Left renal cortex interstitium (tissue), 4 donors: ENCODE results near the gene OIP5. TPM values are rescaled to one million over a fixed set of nuclear protein-coding genes. Genes with fewer than 3 reads are reported as not detected.
"Not testable (repeated sequence)": the region's sequence is repeated elsewhere in the genome, so short reads cannot be mapped to it uniquely, and the experiment has no call there.

Experiments
- DNase-seq, 4 donors: peaks; one replicate each; pipeline ENCODE4 v3.0.0-alpha.2; 2013; ENCODE audit warnings: low read depth in 4 of 4, low spot score in 2 of 4, missing footprints in 1 of 4
- polyA plus RNA-seq, 4 donors: library from polyadenylated mRNA; unstranded; fragments of 120-200 nt; gene quantifications; one replicate each; pipeline ENCODE4 v1.2.1, GENCODE V29; 2013; ENCODE audit not compliant: insufficient read length in 4 of 4

The OIP5 gene
- polyA plus RNA-seq, 4 donors: 7.4 to 9.5 (median 8.8) TPM

DNA sequence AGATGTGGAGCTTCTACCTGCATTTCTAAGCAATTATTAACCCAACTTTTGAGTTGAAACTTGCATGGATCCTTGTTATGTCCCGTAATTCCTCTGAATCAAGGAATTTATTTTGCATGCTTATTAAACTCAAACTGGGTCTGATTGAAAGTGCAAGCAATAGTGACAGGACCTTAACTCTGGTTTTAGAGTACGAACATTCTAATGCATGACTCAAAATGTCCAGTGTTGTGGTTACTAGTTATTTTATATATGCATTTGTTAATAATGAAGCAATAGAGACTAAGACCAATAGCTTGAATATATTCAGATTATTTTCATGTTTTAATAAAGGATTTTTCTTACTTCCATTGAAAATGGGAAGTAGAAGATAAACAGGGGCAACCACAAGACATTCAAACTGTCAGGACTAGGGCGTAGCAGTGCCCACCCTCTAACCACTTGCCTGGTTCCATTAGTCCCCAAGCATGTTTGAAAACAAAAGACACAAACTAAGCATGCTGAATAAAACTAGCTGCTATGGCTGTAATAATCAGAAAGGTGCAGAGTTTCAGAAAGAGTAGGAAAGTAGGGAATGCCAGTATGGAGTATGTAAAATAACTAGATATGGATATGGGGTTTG lies 28.1 kb downstream of the OIP5 start:
- no peak for DNase-seq

DNA sequence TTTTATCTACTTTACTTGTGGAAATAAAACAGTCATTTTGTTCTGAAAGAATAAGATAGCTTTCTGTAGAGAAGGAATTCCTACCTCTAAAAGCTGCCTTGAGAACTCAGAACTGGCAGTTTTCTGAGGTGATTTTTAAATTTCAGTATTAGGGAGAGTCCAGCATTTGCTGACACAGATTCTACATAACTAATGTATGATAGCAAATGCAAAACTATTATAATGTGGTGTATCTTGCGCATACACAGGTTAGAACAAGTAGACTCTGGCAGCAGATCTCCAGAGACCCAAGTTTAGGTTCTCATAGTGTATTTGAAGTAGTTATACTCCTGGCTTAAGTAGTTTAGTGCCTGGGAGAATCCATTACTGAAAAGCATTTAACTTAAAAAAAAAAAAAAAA lies 30.8 kb downstream of the OIP5 start:
- no peak for DNase-seq

DNA sequence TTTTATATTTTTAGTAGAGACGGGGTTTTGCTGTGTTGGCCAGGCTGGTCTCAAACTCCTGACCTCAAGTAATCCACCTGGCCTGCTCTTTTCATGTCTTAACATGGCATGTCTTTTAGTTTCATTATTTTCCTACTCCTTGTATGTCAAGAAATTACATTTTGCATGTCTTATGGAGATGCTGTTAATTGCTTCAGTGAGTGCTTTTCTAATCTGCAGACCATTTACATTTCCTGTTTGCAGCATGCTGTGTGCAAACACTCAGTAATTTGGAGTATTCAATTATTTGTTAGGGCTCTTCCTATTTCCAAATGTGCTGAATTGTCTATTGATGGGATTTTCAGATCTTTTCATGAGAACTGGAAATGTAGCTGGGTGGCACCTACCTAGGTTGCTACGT lies 31.3 kb downstream of the OIP5 start:
- not testable (repeated sequence) for DNase-seq

DNA sequence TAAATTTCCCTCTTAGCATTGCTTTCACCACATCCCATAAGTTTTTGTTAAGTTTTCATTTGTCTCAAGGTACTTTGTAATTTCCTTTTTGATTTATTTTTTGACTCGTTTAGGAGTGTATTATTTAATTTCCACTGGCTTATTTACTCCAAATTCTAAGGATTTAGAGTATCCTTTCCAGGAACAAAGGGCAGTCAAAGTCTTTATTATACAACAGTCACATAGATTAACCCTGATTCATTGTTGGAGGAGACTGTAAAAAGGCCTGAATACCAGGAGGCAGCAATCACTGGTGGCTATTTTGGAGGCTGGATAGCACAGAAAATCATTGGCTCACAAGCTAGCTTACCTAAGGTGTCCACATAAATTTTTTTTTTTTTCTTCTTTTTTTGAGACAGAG lies 39.9 kb downstream of the OIP5 start:
- no peak for DNase-seq

DNA sequence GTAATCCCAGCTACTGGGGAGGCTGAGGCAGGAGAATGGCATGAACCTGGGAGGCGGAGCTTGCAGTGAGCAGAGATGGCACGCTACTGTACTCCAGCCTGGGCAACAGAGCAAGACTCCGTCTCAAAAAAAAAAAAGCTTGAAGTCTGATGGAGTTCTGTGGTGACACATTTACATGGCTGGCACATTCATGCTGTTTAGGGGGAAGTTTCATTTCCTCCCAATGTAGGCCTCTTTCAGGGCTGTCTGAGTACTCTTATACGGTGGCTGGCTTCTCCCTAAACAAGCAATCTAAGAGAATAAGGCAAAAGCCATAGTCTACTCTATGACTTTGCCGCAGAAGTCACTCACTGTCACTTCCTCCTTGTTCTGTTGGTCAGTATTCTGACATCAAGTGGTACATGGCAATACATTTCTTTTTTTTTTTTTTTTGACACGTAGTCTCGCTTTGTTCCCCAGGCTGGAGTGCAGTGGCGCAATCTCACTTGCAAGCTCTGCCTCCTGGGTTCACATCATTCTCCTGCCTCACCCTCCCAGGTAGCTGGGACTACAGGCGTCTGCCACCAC lies 41.2 kb downstream of the OIP5 start:
- DNase-seq: no peak

DNA sequence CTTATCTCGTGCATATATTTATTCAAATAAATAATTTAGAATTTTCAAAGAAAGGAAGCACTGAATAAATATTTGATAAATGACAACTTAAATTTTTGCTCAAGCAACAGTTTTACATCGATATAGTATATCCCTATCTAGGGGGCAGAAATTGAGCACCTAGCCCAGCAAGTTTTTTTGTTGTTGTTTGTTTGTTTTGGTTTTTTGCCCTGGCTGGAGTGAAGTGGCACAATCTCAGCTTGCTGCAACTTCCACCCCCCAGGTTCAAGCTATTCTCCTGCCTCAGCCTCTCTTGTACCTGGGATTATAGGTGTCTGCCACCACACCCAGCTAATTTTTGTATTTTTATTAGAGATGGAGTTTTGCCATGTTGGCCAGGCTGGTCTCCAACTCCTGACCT lies 42.4 kb downstream of the OIP5 start:
- no peak for DNase-seq

DNA sequence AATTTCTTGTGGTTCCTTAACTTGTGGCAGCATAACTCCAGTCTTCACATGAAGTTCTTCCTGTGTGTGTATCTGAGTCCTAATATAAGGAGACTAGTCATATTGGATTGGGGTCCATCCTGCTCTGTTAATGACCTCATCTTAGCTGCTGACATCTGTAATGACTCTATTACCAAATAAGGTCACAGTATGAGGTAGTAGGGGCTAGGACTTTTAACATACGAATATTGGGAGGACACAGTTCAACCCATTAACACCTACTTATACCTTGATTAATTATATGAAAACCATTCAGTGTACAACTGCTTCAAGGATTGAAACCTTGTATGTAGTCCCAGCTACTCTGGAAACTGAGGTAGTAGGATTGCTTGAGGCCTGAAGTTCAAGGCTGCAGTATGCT lies 43.9 kb downstream of the OIP5 start:
- no peak for DNase-seq

DNA sequence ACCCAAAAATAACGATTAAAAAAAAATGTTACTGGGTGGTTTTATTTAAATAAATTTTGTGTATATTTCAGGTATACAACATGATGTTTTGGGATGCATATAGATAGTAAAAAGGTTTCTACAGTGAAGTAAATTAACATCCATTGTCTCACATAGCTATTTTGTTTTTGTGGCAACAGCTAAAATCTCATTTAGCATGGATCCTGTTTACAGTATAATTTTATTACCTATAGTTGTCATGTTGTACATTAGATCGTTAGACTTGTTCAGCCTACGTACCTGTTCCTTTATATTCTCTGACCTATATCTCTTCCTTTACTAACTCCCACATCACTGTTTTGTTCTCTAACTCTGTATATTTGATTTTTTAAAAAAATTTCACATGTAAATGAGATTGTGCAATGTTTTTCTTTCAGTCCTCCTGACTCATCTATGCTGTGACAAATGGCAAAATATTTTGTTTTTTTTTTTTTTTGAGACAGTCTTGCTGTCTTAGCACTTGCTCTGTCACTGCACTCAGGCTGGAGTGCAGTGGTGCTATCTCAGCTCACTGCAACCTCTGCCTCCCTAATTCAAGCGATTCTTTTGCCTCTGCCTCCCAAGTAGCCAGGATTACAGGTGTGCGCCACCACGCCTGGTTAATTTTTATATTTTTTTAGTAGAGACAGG lies 45.6 kb downstream of the OIP5 start:
- no peak for DNase-seq

DNA sequence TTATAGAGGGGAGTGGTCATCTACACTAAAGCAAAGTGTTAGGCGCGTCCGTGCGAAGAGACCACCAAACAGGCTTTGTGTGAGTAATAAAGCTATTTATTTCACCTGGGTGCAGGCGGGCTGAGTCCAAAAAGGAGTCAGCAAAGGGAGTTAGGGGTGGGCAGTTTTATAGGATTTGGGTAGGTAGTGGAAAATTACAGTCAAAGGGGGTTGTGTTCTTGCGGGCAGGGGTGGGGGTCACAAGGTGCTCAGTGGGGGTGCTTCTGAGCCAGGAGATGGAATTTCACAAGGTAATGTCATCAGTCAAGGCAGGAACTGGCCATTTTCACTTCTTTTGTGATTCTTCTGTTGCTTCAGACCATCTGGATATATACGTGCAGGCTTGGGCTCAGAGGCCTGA lies 47.1 kb downstream of the OIP5 start:
- DNase-seq: no peak

DNA sequence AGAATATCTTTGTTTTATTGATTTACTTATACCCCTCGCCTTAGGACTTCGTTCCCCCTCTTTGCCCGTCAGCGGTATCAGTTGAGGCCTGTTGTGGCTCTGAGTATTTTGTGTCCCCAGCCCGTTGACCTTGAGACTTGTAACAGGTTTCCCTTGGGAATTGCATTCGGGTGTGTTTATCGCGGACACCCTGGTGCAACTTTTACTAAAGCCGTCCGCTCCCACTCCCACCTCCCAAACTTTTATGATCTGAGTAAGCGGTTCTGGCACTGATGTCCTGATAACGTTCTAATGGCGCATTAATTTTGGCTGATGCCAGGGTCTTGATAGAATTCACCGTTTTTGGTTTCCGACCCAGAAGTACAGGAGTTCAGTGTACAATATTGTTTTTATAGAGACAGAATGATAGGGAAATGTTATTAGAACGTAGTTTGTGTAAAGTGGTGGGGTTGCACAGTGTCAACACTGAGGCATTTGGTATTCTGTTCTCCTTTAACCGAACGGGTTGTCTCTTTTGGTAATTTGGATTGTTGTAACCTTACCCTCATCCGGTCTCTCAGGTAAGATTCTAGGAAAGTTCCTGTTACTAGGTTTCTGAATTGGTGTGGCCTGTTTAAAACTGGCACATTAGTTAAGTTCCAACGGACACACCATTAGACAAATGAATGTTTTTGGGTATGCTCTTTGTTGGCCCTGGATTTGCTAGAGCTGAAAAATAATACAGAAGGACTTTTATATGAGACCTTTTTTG lies 47.8 kb downstream of the OIP5 start:
- peak in 2 of 4 donors; percentile 26 to 36 for DNase-seq

DNA sequence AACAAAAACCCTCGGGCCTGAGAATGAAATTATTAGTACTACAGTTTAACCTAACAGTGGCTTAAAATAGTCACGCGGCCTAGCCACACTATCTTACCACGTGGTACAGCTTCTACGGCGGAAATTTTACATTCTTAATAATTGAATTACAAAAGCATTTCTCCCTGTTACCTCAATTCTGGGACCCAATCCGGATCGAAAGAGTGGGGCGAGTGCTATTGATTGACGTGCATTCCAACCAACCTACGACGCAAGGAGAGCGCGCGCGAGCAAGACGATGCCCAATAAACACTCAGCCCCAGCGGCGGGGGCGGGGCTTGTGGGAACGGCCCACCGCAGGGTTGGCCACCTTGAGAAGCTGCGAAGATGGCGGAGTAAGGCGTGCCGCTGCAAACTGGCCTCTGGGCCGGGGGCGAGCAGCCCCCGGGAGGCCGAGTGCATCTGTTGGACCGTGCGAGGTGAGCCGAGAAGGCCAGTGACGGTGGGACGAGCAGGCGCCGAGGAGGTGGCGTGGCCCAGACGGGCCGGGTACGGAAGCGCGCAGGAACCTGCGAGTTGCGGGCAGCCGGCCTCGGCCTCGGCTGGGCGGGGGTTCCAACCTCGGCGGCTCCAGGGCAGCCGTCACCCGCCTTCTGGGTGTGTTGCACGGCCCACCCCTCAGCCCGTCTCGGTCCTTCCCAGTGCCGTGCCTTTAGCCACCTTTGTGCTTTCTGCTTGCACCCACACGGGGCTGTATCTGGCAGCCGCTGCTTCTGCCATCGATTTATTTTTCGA lies 48.6 kb downstream of the OIP5 start:
- peak; percentile 96 to 99 (median 97) for DNase-seq

DNA sequence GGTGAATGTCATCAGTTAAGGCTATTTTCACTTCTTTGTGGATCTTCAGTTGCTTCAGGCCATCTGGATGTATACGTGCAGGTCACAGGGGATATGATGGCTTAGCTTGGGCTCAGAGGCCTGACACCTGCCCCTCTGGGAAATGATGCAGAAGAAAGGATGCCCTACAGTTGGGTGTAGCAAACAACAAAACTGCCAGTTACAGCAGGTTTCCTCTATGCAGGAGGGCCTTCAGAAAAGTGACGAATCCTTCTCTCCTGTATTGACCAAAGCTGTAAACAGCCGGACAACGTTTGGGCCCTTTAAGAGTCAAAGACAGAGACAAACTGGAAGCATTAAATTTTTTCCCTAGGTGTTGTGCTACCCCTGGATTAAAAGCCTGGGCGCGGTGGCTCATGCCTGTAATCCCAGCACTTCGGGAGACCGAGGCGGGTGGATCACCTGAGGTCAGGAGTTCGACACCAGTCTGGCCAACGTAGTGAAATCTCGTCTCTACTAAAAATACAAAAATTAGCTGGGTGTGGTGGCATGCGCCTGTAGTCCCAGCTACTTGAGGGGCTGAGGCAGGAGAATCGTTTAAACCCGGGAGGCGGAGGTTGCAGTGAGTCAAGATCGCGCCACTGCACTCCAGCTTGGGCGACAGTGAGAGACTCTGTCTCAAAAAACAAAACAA lies 49.3 kb downstream of the OIP5 start:
- DNase-seq: not testable (repeated sequence)

DNA sequence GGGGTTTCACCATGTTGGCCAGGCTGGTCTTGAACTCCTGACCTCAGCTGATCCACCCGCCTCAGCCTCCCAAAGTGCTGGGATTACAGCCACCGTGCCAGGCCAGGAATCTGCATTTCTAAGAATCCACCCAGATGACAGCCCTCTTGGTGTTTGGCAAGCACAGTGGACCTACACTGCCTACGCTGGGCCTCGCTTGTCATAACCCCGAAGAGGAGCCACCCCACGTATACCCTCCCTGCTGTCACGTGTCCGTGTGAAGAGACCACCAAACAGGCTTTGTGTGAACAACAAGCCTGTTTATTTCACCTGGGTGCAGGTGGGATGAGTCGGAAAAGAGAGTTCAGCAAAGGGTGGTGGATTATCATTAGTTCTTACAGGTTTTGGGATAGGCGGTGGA lies 50.0 kb downstream of the OIP5 start:
- DNase-seq: not testable (repeated sequence)

DNA sequence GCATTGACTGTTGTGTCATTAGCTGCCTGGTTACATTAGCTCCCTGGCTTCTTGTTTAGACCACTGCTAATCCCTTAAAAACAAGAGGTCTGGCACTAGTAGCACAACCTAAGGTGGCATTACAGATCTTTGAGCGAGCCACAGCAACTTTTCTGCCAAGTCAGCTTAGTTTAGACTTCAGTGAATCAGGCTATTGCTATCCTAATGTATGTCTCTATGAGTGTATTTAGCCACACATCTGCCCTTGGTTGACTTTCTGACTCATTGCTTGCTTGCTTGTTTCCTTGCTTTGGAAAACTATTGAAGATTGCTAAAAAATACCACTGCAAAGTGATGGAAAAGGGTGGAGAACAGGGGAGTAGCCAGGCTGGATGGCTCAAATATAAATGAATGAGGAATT lies 51.2 kb downstream of the OIP5 start:
- no peak for DNase-seq

DNA sequence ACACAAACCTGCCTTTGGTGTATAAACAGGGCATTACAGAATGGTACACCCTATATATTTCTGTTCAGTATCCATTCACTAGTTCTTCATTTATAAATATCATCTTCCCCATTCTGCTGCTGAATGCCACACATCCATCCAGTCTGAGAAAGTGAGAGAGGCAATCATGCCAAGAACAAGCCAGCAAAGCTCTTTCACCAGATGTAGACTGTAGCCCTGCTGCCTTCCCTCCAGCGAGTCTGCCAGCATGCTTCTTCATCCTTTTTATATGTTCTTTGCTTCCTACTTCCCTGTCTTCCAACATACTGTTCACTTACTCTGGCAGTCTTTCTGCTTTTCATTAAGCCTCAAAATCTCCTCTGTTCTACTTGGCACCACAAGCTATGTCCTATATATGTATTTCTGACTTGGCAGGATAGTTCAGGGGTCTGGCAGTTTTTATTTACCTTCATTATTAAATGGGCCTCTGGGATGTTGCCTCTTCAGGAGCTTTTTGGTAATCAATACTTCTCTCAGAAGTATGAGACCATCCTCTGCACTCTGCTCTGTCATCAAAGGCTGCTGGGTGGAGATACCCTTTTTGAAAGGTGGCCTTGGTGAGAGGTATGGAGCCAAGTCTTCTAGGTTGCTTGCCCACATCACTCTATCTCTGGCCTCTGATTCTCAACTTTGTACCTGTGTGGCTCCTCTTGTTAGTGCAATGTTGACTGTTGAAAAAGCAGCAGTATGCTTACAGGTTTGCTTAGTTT lies 52.7 kb downstream of the OIP5 start:
- DNase-seq: no peak

DNA sequence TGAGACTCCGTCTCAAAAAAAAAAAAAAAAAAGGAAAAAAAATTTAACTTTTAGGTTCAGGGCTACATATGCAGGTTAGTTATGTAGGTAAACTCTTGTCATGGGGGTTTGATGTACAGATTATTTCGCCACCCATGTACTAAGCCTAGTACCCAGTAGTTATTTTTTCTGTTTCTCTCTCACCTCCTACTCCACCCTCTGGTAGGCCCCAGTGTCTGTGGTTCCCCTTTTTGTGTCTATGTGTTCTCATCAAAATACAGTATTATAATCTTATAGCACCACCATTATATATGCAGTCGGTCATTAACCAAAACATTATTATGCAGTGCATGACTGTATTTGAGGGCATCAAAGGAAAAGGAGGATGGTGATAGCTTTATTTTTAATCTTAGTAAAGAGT lies 54.1 kb downstream of the OIP5 start:
- no peak for DNase-seq

DNA sequence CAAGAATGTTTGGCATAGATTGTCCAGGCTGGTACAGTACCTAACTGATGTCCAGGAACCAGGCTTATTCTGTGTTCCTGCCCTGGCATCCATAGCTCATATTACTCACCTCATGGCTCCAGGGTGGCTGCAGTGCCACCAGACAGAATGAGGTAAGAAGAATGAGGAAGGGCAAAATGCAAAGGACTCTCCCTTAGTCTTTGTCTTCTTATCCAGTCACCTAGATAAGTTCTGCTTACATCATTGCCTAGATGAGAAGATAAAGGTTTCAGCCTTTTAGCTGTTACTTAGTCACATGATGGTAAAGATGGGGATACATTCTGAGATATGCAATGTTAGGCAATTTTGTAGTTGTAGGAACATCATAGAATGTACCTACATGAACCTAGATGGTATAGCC lies 55.6 kb downstream of the OIP5 start:
- DNase-seq: no peak

DNA sequence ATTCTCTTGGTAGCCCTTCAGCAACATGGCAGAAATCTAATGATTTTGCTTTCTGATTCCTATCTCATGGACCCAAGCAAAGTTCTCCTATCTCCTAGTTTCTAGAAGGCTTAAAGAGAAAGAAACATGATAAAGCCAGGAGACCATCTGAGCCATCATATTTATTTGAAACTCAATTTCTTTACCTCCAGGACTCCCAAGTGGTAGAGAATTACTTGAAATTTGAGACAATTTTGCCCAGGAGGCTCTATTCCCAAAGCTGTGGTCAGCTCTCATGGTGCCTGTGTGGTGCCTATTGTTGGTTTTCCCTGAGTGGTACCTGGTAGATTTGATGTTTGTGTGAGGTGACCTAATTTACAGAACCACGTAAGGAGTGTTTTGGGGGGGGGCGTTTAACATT lies 62.5 kb downstream of the OIP5 start:
- DNase-seq: no peak

DNA sequence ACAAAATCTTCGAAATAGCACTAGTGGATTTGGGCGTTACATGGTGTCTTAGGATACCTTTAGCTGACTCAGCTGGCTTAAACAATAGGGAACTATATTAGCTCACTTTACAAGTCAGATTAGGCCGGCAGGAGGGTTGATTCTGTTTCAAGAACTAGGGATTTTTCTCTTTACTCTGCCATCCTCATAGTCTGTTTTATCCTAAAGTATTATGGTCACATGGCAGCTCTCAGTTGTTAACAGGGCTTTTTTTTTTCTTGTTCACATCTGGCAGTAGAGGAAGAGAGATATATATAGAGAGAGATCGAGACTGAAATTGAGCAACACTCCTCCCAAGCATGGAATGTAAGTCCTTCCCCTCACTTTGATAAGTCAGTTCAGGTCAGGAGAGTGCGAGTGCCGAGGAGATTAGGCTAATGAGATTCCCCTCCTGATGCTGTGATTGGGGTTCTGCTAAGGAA lies 68.5 kb downstream of the OIP5 start:
- no peak for DNase-seq

DNA sequence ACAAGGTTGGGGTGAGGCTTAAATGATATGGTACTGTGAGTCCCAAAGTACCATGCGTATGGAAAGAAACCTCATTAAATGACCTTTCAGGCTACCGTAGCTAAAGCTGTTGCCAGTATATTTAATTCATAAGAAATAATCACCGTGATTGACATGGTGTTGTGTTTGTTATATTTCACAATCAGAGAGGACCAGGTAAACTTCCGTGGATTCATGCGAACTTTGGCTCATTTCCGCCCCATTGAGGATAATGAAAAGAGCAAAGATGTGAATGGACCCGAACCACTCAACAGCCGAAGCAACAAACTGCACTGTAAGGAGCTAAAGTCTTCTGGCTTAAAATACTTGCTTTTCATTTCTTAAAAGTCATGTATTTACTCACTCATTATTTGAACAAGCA lies 69.8 kb downstream of the OIP5 start:
- no peak for DNase-seq
